Astrocyte of the cerebellum (primary cell): ENCODE measurements around the gene LMBR1L.

Source experiments
- DNase-seq: peaks from one replicate; pipeline ENCODE4 v3.0.0-alpha.2; 2011; ENCODE audit warnings: low read depth
- H3K4me3 ChIP-seq: 2 replicates; pipeline ENCODE4 v1.5.1; 2011; ENCODE audit warnings: mild to moderate bottlenecking, low read depth, low read length, moderate library complexity
- CTCF ChIP-seq: IDR thresholded peaks from 2 replicates; pipeline ENCODE4 v1.5.1; 2012; ENCODE audit warnings: low read length, low read depth, moderate library complexity, mild to moderate bottlenecking; ENCODE audit errors: missing control alignments
- in situ Hi-C: cut with HindIII; loops from 2 replicates; pipeline ENCODE4 v1.10.0; 2017; ENCODE audit warnings: low sequenced_read_pairs

The LMBR1L gene

GRCh38 chr12:49111206-49111605 is 559 bp upstream of the LMBR1L start:
- TF ChIP-seq CTCF: no peak

GRCh38 chr12:49109641-49110463 is 795 bp downstream of the LMBR1L start:
- in situ Hi-C loops: no loop called here
- H3K4me3 ChIP-seq: peak overlapping the region; percentile 79
- DNase-seq: no peak
- no peak for TF ChIP-seq CTCF

More at GRCh38 chr12:49111206-49111605, 559 bp upstream of the LMBR1L start:
- H3K4me3 ChIP-seq: peak overlapping the region; percentile 79
- no peak for DNase-seq
- in situ Hi-C loops: no loop called here

- in situ Hi-C loops: no loop called here
- H3K4me3 ChIP-seq: peak overlapping the region; percentile 79
- no peak for DNase-seq
- TF ChIP-seq CTCF: no peak
Measured at GRCh38 chr12:49108958-49109404, 1.7 kb downstream of the LMBR1L start.

GRCh38 chr12:49105504-49106084 is 5.1 kb downstream of the LMBR1L start:
- in situ Hi-C loops: no loop called here
- no peak for TF ChIP-seq CTCF
- no peak overlapping the region for H3K4me3 ChIP-seq
- DNase-seq: no peak

GRCh38 chr12:49104822-49105221 is 5.8 kb downstream of the LMBR1L start:
- no peak overlapping the region for H3K4me3 ChIP-seq
- no peak for TF ChIP-seq CTCF
- DNase-seq: no peak
- in situ Hi-C loops: no loop called here

- in situ Hi-C loops: no loop called here
- DNase-seq: no peak
- TF ChIP-seq CTCF: no peak
Measured at GRCh38 chr12:49100380-49100779, 10.3 kb downstream of the LMBR1L start.

More at GRCh38 chr12:49100380-49100779, 10.3 kb downstream of the LMBR1L start:
- no peak overlapping the region for H3K4me3 ChIP-seq
